Measurements from ENCODE around the gene WDR27. TPM values are rescaled to one million over a fixed set of nuclear protein-coding genes. Genes with fewer than 3 reads are reported as not detected.

WDR27 gene
- total RNA-seq, 4 donors from 2014 or later, result 12.4 to 38.7 (median 27.6) TPM

GRCh38 chr6:169671563-169671962 lies 30.3 kb downstream of the WDR27 start:
- H3K9me3 ChIP-seq, result no peaks in the 10 kb centered on the region

GRCh38 chr6:169669889-169670288 lies 31.9 kb downstream of the WDR27 start:
- Histone ChIP-seq H3K27me3 (no peaks in the 10 kb centered on the region), H3K4me1 (peaks cover 0 to 12% (median 0%) of the 10 kb centered on the region in 3 donors), H3K36me3 (peaks cover 0 to 73% (median 6%) of the 10 kb centered on the region in 3 donors), H3K27ac (peak overlapping the region in 3 of 4 donors; percentile 44 to 58 (median 45)), H3K4me3 (no peak overlapping the region), H3K9me3 (no peaks in the 10 kb centered on the region)
- WGBS, 2 donors, result 58 to 64% methylated on average over 7 of the region's 7 CpGs
- no peak for DNase-seq
- intact Hi-C loops (cut with DNase I), result no loop called here
- TF ChIP-seq POLR2A (IDR thresholded peaks at IDR 0.05) (no peak), CTCF (IDR thresholded peaks at IDR 0.05) (no peak)

More at GRCh38 chr6:169671563-169671962, 30.3 kb downstream of the WDR27 start:
- no peak overlapping the region for H3K4me3 ChIP-seq
- WGBS, 2 donors, result 92 to 93% methylated on average over 5 of the region's 5 CpGs
- no peak for DNase-seq
- no peaks in the 10 kb centered on the region for H3K27me3 ChIP-seq
- intact Hi-C loops (cut with DNase I), result no loop called here
- no peak overlapping the region for H3K27ac ChIP-seq
- peaks cover 0 to 67% (median 3%) of the 10 kb centered on the region in 3 donors for H3K36me3 ChIP-seq
- H3K4me1 ChIP-seq, result peaks cover 0 to 4% (median 0%) of the 10 kb centered on the region in 3 donors
- TF ChIP-seq POLR2A (IDR thresholded peaks at IDR 0.05) (no peak), CTCF (IDR thresholded peaks at IDR 0.05) (no peak)

GRCh38 chr6:169669147-169669546 lies 32.7 kb downstream of the WDR27 start:
- Histone ChIP-seq H3K9me3 (no peaks in the 10 kb centered on the region), H3K27me3 (no peaks in the 10 kb centered on the region), H3K4me1 (peaks cover 0 to 12% (median 0%) of the 10 kb centered on the region in 3 donors), H3K27ac (peak overlapping the region in 3 of 4 donors; percentile 44 to 58 (median 45)), H3K36me3 (peaks cover 0 to 75% (median 10%) of the 10 kb centered on the region in 3 donors), H3K4me3 (no peak overlapping the region)
- DNase-seq, result no peak
- WGBS, 2 donors, result 78 to 80% methylated on average over 5 to 6 of the region's 6 CpGs
- no peak for TF ChIP-seq POLR2A (IDR thresholded peaks at IDR 0.05)
- no peak for TF ChIP-seq CTCF (IDR thresholded peaks at IDR 0.05)
- intact Hi-C loops (cut with DNase I), result no loop called here

- 78 to 92% methylated on average over 7 to 11 of the region's 15 CpGs for WGBS, 2 donors
- intact Hi-C loops (cut with DNase I), result no loop called here
- Histone ChIP-seq H3K36me3 (peaks cover 0 to 83% (median 17%) of the 10 kb centered on the region in 3 donors), H3K4me3 (no peak overlapping the region), H3K27ac (no peak overlapping the region), H3K27me3 (no peaks in the 10 kb centered on the region), H3K9me3 (no peaks in the 10 kb centered on the region), H3K4me1 (peaks cover 0 to 12% (median 0%) of the 10 kb centered on the region in 3 donors)
- DNase-seq, result no peak
- TF ChIP-seq POLR2A (IDR thresholded peaks at IDR 0.05) (no peak), CTCF (IDR thresholded peaks at IDR 0.05) (no peak)
These were observed 33.5 kb downstream of the WDR27 start for GRCh38 chr6:169668203-169668847.

GRCh38 chr6:169667716-169668115 lies 34.1 kb downstream of the WDR27 start:
- no peak for DNase-seq
- intact Hi-C loops (cut with DNase I), result no loop called here
- Histone ChIP-seq H3K27ac (no peak overlapping the region), H3K4me1 (peaks cover 0 to 12% (median 0%) of the 10 kb centered on the region in 3 donors), H3K36me3 (peaks cover 0 to 89% (median 17%) of the 10 kb centered on the region in 3 donors), H3K27me3 (no peaks in the 10 kb centered on the region), H3K9me3 (no peaks in the 10 kb centered on the region), H3K4me3 (no peak overlapping the region)
- 93 to 94% methylated on average over 22 to 27 of the region's 27 CpGs for WGBS, 2 donors
- TF ChIP-seq POLR2A (IDR thresholded peaks at IDR 0.05) (no peak), CTCF (IDR thresholded peaks at IDR 0.05) (no peak)

Measured in esophagus squamous epithelium (tissue), 5 donors.